PC-3 (cell line): ENCODE results near the gene FOXK2.

Source experiments
- CTCF ChIP-seq: fragments of 300-600 bp; sonication (generic); conservative IDR thresholded peaks from 2 replicates; pipeline ENCODE4 v1.5.1; 2017; ENCODE audit warnings: antibody characterized with exemption, low read depth, mild to moderate bottlenecking, low read length
- EZH2 ChIP-seq: fragments of 300-600 bp; sonication (generic); IDR thresholded peaks from one replicate; pipeline ENCODE4 v1.6.1; 2017; ENCODE audit warnings: antibody characterized with exemption, mild to moderate bottlenecking, low read length; ENCODE audit not compliant: unreplicated experiment
- EZH2phosphoT487 ChIP-seq: fragments of 300-600 bp; sonication (generic); IDR thresholded peaks from 2 replicates; pipeline ENCODE4 v1.6.1; 2018; ENCODE audit warnings: mild to moderate bottlenecking, antibody characterized with exemption, low read length, borderline replicate concordance

- TF ChIP-seq EZH2 (no peak), EZH2phosphoT487 (no peak), CTCF (no peak)
Observed at GRCh38 chr17:82647593-82648164, 128.1 kb downstream of the FOXK2 start.
